GM12873 (cell line): Measurements from ENCODE around the gene IL1R2.

Source experiments
- TF ChIP-seq, protein P1 (sequence below): IDR thresholded peaks from 2 replicates; pipeline ENCODE4 v1.5.1; 2012; ENCODE audit warnings: low read depth, mild to moderate bottlenecking, moderate library complexity, low read length, control low read depth; ENCODE audit not compliant: insufficient read depth; ENCODE audit errors: missing control alignments

Gene IL1R2

DNA sequence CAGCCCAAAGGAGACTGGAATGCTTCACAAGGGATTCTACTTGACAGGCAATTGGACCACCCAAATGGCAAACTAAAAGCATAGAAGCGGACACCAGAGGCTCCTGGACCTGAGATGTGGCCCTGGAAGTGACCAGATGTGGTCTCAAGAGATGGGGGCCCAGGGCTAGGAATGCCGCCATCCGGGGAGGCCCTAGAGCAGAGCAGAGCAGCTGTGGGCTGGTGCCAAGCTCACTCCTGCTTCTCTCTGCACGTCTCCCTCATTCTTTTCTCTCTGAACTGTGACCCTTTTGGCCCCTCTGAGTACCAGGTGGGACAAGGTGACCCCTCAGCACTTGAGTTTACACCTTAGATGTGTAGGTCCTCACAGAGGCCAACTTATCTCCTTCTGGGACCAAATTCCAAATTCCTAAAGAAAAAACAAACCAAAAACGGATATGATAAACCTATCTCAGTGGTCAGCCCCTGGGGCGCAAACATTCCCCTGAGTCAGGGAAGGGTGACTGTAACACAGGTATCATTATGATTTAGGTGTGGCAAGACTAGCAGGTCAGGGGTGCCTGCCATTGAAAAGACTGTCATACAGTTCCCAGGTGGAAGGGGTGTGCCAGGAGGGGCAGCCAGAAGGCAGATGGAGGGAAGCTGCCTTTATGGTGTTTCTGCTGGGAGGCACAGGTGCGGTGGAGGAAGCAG lies 6.5 kb upstream of the IL1R2 start:
- TF ChIP-seq, protein P1, sequence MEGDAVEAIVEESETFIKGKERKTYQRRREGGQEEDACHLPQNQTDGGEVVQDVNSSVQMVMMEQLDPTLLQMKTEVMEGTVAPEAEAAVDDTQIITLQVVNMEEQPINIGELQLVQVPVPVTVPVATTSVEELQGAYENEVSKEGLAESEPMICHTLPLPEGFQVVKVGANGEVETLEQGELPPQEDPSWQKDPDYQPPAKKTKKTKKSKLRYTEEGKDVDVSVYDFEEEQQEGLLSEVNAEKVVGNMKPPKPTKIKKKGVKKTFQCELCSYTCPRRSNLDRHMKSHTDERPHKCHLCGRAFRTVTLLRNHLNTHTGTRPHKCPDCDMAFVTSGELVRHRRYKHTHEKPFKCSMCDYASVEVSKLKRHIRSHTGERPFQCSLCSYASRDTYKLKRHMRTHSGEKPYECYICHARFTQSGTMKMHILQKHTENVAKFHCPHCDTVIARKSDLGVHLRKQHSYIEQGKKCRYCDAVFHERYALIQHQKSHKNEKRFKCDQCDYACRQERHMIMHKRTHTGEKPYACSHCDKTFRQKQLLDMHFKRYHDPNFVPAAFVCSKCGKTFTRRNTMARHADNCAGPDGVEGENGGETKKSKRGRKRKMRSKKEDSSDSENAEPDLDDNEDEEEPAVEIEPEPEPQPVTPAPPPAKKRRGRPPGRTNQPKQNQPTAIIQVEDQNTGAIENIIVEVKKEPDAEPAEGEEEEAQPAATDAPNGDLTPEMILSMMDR: no peak

DNA sequence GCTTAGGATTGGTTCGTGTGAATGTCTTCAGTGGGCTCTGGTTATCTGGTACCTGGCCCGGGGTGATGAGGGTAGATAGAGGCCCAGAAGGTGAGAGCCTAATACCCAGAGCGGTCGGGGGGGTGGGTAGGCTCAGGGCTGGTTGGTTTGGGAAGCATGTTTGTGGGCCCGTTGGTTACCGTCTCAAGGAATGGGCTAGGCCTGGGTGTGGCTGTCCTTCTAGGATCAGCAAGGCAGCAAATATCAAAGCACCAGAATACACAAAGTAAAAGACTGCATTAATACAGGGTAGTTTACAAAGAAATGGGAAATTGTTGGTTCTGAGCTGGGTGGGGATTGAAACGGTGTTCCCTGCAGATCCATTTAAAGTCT lies 6.0 kb upstream of the IL1R2 start:
- TF ChIP-seq, protein P1: no peak

DNA sequence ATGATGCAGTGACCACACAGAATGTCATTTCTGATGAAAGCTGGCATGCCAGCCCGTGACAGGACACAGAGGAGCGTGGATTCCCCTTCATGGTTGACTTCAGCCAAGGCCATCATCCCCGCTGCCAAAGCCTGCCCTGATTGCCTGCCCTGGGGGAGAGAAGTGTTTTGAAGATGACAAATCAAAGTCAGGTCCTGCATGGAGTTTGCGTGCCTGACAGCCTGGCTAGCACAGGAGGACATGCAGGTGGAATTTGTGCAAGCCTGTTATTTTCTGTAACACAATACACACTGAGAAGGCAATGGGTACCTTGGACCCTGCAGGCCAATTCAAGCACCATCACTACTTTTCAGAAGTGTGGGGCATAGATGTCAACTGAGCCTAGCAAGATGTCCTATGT lies 5.4 kb upstream of the IL1R2 start:
- TF ChIP-seq, protein P1: no peak

DNA sequence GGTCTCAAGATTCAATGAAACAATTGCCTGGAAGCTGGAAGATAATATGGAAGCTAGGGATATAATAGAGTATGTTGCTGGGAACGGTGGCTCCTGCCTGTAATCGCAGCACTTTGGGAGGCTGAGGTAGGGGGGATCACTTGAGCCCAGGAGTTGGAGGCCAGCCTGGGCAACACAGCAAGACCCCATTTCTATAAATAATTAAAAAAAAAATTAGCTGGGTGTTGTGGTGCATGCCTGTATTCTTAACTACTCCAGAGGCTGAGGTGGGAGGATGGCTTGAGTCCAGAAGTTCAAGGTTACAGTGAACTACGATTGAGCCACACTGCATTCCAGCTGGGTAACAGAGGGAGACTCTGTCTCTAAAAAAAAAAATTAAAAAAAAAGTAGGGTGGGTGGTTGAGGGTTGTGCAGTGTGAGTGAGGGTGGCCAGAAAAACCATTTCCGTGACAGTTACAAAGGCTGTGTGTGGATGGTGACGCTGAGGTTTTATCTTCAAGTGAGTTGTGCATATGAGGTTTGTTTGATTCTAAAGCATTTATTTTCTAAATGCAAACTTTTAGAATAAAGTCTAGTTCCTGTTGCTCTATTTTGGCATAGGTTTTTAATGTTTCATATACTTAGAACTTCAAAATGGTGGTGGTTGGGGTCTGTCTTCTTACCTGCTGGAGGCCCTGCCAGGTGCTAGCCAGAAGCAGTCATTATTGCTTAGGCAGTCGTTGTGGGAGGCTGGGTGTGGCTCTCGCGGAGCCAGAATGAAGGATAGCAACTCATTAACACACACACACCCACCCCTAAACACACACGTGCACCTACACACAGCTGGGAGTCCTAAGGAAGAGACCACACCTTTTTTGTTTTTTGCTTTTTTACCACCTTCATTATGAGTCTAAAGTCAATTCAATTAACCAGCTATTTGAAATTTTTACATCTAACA lies 4.7 kb upstream of the IL1R2 start:
- TF ChIP-seq, protein P1: no peak

DNA sequence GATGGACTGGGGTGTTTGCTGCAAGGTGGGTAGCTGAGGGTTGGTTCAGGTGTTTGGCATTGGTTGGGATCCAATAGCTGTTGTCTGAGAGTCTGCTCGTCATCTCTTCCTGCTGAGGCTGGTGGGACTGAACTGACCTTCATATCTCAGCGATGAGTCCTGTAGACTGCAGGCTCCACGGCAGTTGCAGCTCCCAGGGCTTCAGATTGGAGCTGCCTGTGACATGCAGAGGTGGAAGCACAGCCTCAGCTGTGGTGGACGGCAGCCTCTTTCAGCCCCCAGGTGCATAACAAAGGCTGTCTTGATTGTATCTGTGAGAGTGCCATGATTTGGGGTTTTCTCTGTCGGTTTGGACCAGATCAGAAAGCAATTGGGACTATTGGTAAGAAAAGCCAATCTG lies 3.9 kb upstream of the IL1R2 start:
- TF ChIP-seq, protein P1: no peak

DNA sequence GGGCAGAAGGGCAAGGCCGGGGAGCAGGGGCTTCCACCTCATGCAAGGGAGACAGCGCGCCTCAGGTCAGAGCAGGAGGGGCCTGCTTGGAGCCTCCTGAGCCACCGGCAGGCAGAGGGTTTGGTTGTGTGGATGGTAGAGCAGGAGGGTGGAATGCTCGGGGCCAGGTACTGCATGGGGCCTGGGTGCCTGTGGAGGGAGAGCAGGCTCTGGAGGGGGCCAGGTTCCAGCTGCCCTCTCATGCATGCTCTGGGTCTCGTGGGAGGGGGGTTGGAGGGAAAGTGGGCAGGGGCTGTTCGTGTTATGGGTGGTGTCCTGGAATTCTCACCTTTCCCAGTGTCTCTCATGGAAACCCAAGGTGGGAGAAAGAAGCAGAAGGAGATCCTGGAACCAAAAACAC lies 3.2 kb upstream of the IL1R2 start:
- TF ChIP-seq, protein P1: no peak

DNA sequence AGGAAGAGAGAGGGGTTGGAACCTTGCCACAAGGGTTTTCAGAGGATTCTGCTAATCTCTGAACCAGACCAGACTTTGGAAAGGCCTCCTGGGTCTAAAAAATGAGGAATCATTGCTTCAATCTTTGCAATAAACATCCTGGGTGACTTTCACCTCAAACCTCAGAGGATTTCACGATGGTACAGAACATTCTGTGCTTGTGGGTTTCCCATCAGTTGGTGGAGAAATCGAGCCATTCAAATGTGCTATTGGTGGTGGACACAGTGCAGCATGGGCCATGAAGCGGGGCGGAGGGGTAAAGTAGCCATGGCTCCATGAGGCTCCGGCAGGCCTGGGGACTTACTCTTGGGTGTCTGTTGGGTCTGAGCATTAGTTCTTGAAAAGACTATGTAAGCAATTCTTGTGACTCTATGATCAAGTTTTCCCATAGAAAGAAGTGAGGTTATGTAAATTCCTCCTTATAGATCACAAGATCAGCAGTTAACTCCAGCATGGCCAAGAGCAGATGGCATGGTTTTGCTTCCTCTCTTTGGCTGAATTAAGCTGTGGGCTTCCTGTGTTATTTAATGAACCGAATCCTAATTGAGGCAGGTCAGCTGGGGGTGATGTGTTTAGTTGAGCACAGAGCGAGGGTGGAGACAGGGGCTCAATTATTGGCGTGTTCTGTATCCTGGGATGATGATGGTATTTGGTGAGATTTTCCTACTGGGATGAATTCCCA lies 1.9 kb upstream of the IL1R2 start:
- TF ChIP-seq, protein P1: no peak
